Kidney (tissue), 22 donors: ENCODE measurements around the gene LBH. TPM values are rescaled to one million over a fixed set of nuclear protein-coding genes. Genes with fewer than 3 reads are reported as not detected.

Experiments used
- DNase-seq, 5 donors: peaks; one replicate each; pipeline ENCODE4 v3.0.0-alpha.2; 2013 to 2020
- FAIRE-seq: peaks from 2 replicates; lab custom pipeline; 2012; peaks lifted over from hg19 to GRCh38; lab: Jason Lieb, UNC
- H3K27ac ChIP-seq, 2 donors: one replicate each; pipeline ENCODE4 v1.7.0; 2013; ENCODE audit warnings: low read depth in 2 of 2, low read length in 2 of 2, inconsistent platforms in 1 of 2
- H3K27me3 ChIP-seq: one replicate; pipeline ENCODE4 v1.7.1; 2013; ENCODE audit warnings: low read length, inconsistent platforms; ENCODE audit not compliant: control insufficient read depth, insufficient read depth
- H3K36me3 ChIP-seq, 3 donors: one replicate each; pipeline versions ENCODE4 v1.7.0 to v1.7.1; 2013; ENCODE audit warnings: low read length in 3 of 3, control low read depth in 1 of 3, inconsistent platforms in 1 of 3; ENCODE audit not compliant: insufficient read depth in 3 of 3, control insufficient read depth in 2 of 3
- H3K4me1 ChIP-seq, 3 donors: one replicate each; pipeline versions ENCODE4 v1.7.0 to v1.7.1; 2013; ENCODE audit warnings: low read length in 3 of 3, inconsistent platforms in 1 of 3, low read depth in 1 of 3; ENCODE audit not compliant: control insufficient read depth in 2 of 3, insufficient read depth in 2 of 3
- H3K4me3 ChIP-seq, 3 donors: one replicate each; pipeline versions ENCODE4 v1.7.0 to v1.8.1; 2013; ENCODE audit warnings: low read length in 3 of 3, control low read depth in 1 of 3, inconsistent platforms in 1 of 3
- H3K9ac ChIP-seq, 3 donors: one replicate each; pipeline versions ENCODE4 v1.7.0 to v1.7.1; 2013; ENCODE audit warnings: low read length in 3 of 3, control low read depth in 1 of 3, inconsistent platforms in 1 of 3
- H3K9me3 ChIP-seq, 3 donors: one replicate each; pipeline versions ENCODE4 v1.7.0 to v1.7.1; 2013; ENCODE audit warnings: low read length in 3 of 3, control low read depth in 1 of 3, inconsistent platforms in 1 of 3; ENCODE audit not compliant: control insufficient read depth in 2 of 3, insufficient read depth in 1 of 3
- intact Hi-C: fragments of 100-400 bp; cut with DNase I; formaldehyde crosslinking; loops from one replicate; pipeline ENCODE4 v1.11.1; 2022
- long read RNA-seq, 10 donors: library from polyadenylated mRNA in 1 of 10; unstranded in 1 of 10; transcript quantifications; one replicate each; pipeline ENCODE4 v2.0.0 and lab custom pipeline, GENCODE V29; 2021 to 2026
- polyA plus RNA-seq: library from polyadenylated mRNA; stranded (reverse); fragments of 350-450 nt; fragmentation: Illumina TruSeq; extraction: RNeasy Lipid Tissue Mini Kit (QIAGEN cat#74804); gene quantifications from one replicate; pipeline ENCODE4 v1.2.3, GENCODE V29; 2014; ENCODE audit warnings: low read depth, low replicate concordance; ENCODE audit not compliant: insufficient read depth
- total RNA-seq: library from RNA; stranded (reverse); fragmentation: NEBNext Ultra II Directional; extraction: Animal tissue kit (Norgen Biotek cat#: 25700); gene quantifications from one replicate; pipeline ENCODE4 v1.2.1, GENCODE V29; 2021
- TF ChIP-seq, protein P1 (sequence below): IDR thresholded peaks from 3 replicates; pipeline ENCODE4 v1.5.1; 2012; ENCODE audit warnings: mild to moderate bottlenecking, moderate library complexity, borderline replicate concordance; ENCODE audit not compliant: insufficient read depth; ENCODE audit errors: extremely low read depth
- donor health status: control.
- donor health status: control.
- donor health status: control.
- donor health status: control.
- donor health status: control.
- donor health status: DM: yes; HTN: yes; CAD: no.
- donor health status: Normal renal cell carcinoma (clear cell type).

Gene LBH
- total RNA-seq (81.9 TPM), polyA plus RNA-seq (27.2 TPM)
- long read RNA-seq, donor 1, transcript LBH-201 (3 exons, 3,095 nt), result major isoform, 30 of 38 reads
- long read RNA-seq, donor 1, partial matches to known transcripts, result 5 of 38 reads
- long read RNA-seq, donor 1, other reads (novel, unspliced or antisense), result 0 of 38 reads
- long read RNA-seq, donor 2, transcript LBH-201 (3 exons, 3,095 nt), result major isoform, 44 of 47 reads
- long read RNA-seq, donor 2, partial matches to known transcripts, result 0 of 47 reads
- long read RNA-seq, donor 2, other reads (novel, unspliced or antisense), result 0 of 47 reads
- long read RNA-seq, donor 3, transcript LBH-201 (3 exons, 3,095 nt), result major isoform, 54 of 194 reads
- long read RNA-seq, donor 3, partial matches to known transcripts, result 140 of 194 reads
- long read RNA-seq, donor 3, other reads (novel, unspliced or antisense), result 0 of 194 reads
- long read RNA-seq, donor 4, transcript LBH-201 (3 exons, 3,095 nt), result major isoform, 47 of 49 reads
- long read RNA-seq, donor 4, partial matches to known transcripts, result 0 of 49 reads
- long read RNA-seq, donor 4, other reads (novel, unspliced or antisense), result 0 of 49 reads
- long read RNA-seq, donor 5, partial matches to known transcripts, result 0 of 3 reads
- long read RNA-seq, donor 5, other reads (novel, unspliced or antisense), result 0 of 3 reads
- long read RNA-seq, donor 6, transcript LBH-201 (3 exons, 3,095 nt), result major isoform, 6 of 6 reads
- long read RNA-seq, donor 6, partial matches to known transcripts, result 0 of 6 reads
- long read RNA-seq, donor 6, other reads (novel, unspliced or antisense), result 0 of 6 reads
- long read RNA-seq, donor 7, transcript LBH-201 (3 exons, 3,095 nt), result major isoform, 40 of 61 reads
- long read RNA-seq, donor 7, partial matches to known transcripts, result 12 of 61 reads
- long read RNA-seq, donor 7, other reads (novel, unspliced or antisense), result 5 of 61 reads
- long read RNA-seq, donor 8, transcript LBH-201 (3 exons, 3,095 nt), result major isoform, 42 of 53 reads
- long read RNA-seq, donor 8, partial matches to known transcripts, result 9 of 53 reads
- long read RNA-seq, donor 8, other reads (novel, unspliced or antisense), result 0 of 53 reads
- long read RNA-seq, donor 9, transcript LBH-201 (3 exons, 3,095 nt), result major isoform, 29 of 37 reads
- long read RNA-seq, donor 9, partial matches to known transcripts, result 8 of 37 reads
- long read RNA-seq, donor 9, other reads (novel, unspliced or antisense), result 0 of 37 reads
- long read RNA-seq, donor 10, transcript LBH-201 (3 exons, 3,095 nt), result major isoform, 30 of 37 reads
- long read RNA-seq, donor 10, partial matches to known transcripts, result 6 of 37 reads
- long read RNA-seq, donor 10, other reads (novel, unspliced or antisense), result 0 of 37 reads

GRCh38 chr2:30231212-30231995 lies at the start of gene LBH:
LBH (plus strand) TSS chr2:30231534; CDS start chr2:30231739, 205 bp downstream.
- peak within 1 kb of the TSS; percentile 65 to 80 (median 78) for H3K4me3 ChIP-seq
- peaks cover 0 to 20% (median 4%) of the 10 kb centered on the region in 3 donors for H3K4me1 ChIP-seq
- FAIRE-seq, result no peak
- peaks cover 0 to 4% (median 3%) of the 10 kb centered on the region in 3 donors for H3K36me3 ChIP-seq
- peak; percentile 95 to 97 (median 96) for DNase-seq
- intact Hi-C loops, result no loop called here
- H3K27me3 ChIP-seq, result no peaks in the 10 kb centered on the region
- H3K9ac ChIP-seq, result peak within 1 kb of the TSS; percentile 43 to 79 (median 68)
- TF ChIP-seq, protein P1, sequence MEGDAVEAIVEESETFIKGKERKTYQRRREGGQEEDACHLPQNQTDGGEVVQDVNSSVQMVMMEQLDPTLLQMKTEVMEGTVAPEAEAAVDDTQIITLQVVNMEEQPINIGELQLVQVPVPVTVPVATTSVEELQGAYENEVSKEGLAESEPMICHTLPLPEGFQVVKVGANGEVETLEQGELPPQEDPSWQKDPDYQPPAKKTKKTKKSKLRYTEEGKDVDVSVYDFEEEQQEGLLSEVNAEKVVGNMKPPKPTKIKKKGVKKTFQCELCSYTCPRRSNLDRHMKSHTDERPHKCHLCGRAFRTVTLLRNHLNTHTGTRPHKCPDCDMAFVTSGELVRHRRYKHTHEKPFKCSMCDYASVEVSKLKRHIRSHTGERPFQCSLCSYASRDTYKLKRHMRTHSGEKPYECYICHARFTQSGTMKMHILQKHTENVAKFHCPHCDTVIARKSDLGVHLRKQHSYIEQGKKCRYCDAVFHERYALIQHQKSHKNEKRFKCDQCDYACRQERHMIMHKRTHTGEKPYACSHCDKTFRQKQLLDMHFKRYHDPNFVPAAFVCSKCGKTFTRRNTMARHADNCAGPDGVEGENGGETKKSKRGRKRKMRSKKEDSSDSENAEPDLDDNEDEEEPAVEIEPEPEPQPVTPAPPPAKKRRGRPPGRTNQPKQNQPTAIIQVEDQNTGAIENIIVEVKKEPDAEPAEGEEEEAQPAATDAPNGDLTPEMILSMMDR, result no peak
- H3K9me3 ChIP-seq, result no peaks in the 10 kb centered on the region
- peak within 1 kb of the TSS; percentile 85 to 94 for H3K27ac ChIP-seq

DNA sequence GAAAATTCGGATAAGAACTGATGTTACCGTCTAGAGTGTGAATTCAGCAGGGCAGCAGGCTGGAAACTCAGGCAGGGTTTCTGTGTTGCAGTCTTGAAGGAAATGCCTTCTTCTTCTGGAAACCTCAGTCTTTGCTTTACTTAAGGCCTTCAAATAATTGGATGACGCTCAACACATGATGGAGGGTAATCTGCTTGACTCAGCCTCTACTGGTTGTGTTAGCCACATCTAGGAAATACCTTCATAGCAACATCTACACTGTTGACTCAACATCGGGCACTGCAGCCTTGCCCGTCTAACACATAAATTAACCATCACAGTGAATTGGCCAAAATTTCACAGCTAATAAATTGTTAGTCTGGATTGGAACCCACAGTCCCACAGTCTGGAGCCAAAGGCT lies 47.3 kb upstream of the LBH start:
- no peak for FAIRE-seq
- H3K27ac ChIP-seq, result no peak overlapping the region
- no peaks in the 10 kb centered on the region for H3K9me3 ChIP-seq
- TF ChIP-seq, protein P1, result no peak
- no peak overlapping the region for H3K9ac ChIP-seq
- H3K4me3 ChIP-seq, result no peak overlapping the region
- intact Hi-C loops, result no loop called here
- no peaks in the 10 kb centered on the region for H3K4me1 ChIP-seq
- DNase-seq, result no peak
- no peaks in the 10 kb centered on the region for H3K36me3 ChIP-seq
- H3K27me3 ChIP-seq, result no peaks in the 10 kb centered on the region

DNA sequence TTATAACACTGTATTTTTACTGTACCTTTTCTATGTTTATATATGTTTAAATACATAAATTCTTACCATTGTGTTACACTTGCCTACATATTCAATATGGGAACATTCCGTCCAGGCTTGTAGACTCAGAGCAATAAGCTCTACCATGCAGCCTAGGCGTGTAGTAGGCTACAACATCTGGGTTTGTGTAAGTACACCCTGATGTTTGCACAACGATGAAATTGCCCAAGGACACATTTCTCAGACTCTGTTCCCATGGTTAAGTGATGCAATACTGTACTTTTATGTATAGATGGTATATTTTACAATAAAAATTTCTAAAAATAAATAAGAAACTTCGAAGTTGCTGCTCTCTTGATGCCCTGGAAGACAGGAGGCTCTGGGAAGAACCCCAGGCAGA lies 46.2 kb upstream of the LBH start:
- Histone ChIP-seq H3K9ac (no peak overlapping the region), H3K27me3 (no peaks in the 10 kb centered on the region), H3K27ac (no peak overlapping the region), H3K9me3 (no peaks in the 10 kb centered on the region), H3K4me1 (no peaks in the 10 kb centered on the region), H3K4me3 (no peak overlapping the region), H3K36me3 (no peaks in the 10 kb centered on the region)
- FAIRE-seq, result no peak
- intact Hi-C loops, result no loop called here
- no peak for DNase-seq
- TF ChIP-seq, protein P1, result no peak
